Neural progenitor cell (in vitro differentiated cells): Measurements from ENCODE around the gene EDC4.

ENCODE experiments used
- EZH2phosphoT487 ChIP-seq: fragments of 200-600 bp; sonication (generic); IDR thresholded peaks from 2 replicates; pipeline ENCODE4 v1.6.1; 2017; ENCODE audit warnings: antibody characterized with exemption
- TF ChIP-seq, protein P1 (sequence below): fragments of 200-600 bp; sonication (generic); IDR thresholded peaks from 2 replicates; pipeline ENCODE4 v1.5.1; 2017; ENCODE audit warnings: antibody characterized with exemption, mild to moderate bottlenecking

DNA sequence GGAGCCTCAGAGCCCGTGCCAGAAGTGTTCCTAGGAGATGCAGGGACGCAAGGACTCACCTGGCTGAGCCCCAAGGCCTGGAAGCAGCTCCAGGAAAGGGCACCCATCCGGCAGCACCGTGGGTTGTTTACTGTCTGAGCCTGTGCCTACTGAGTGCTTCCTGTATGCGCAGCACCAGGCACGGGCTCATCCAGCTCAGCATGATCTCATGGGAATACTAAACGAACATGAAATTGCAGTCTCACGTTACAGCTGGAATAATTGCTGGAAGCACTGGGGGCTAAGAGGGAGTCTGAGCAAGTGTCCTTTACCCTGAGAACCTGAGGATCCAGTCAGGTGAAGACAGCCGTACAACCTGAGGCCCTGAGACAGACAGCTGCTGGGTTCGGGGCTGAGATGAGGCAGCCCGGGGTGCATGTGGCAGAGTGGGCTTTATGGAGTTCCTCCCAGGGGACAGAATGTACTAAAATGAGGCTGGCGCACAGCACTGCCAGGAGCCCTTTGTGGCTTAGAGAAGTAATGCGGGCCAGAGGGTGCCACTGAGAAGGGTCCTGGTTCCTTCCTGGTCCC lies 53.4 kb downstream of the EDC4 start:
- TF ChIP-seq, protein P1, sequence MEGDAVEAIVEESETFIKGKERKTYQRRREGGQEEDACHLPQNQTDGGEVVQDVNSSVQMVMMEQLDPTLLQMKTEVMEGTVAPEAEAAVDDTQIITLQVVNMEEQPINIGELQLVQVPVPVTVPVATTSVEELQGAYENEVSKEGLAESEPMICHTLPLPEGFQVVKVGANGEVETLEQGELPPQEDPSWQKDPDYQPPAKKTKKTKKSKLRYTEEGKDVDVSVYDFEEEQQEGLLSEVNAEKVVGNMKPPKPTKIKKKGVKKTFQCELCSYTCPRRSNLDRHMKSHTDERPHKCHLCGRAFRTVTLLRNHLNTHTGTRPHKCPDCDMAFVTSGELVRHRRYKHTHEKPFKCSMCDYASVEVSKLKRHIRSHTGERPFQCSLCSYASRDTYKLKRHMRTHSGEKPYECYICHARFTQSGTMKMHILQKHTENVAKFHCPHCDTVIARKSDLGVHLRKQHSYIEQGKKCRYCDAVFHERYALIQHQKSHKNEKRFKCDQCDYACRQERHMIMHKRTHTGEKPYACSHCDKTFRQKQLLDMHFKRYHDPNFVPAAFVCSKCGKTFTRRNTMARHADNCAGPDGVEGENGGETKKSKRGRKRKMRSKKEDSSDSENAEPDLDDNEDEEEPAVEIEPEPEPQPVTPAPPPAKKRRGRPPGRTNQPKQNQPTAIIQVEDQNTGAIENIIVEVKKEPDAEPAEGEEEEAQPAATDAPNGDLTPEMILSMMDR = peak; percentile 7
- no peak for TF ChIP-seq EZH2phosphoT487
